Transverse colon (tissue), 4 donors: ENCODE data around the gene NMRAL1. TPM values are rescaled to one million over a fixed set of nuclear protein-coding genes. Genes with fewer than 3 reads are reported as not detected.

Experiments used
- DNase-seq: peaks from one replicate; pipeline ENCODE4 v3.0.0-alpha.2; 2019
- H3K27ac ChIP-seq, 4 donors: fragments of 200-600 bp; sonication (generic); 2 replicates each; pipeline ENCODE4 v1.5.1; 2016 to 2018; ENCODE audit warnings: inconsistent platforms in 4 of 4
- H3K27me3 ChIP-seq: fragments of 200-600 bp; sonication (generic); 2 replicates; pipeline ENCODE4 v1.5.1; 2017; ENCODE audit warnings: inconsistent platforms
- H3K36me3 ChIP-seq, 4 donors: fragments of 200-600 bp; sonication (generic); 2 replicates each; pipeline ENCODE4 v1.5.1; 2017 to 2019; ENCODE audit warnings: inconsistent platforms in 4 of 4
- H3K4me1 ChIP-seq, 4 donors: fragments of 200-600 bp; sonication (generic); 2 replicates each; pipeline ENCODE4 v1.5.1; 2017 to 2020; ENCODE audit warnings: inconsistent platforms in 4 of 4
- H3K4me3 ChIP-seq, 4 donors: fragments of 200-600 bp; sonication (generic); 1 replicate in 1 of 4; 2 replicates in 3 of 4; pipeline versions ENCODE4 v1.5.1 to v1.6.1; 2017 to 2019; ENCODE audit warnings: inconsistent platforms in 4 of 4
- H3K9me3 ChIP-seq, 2 donors: fragments of 200-600 bp; sonication (generic); 2 replicates each; pipeline ENCODE4 v1.5.1; 2017 to 2019; ENCODE audit warnings: inconsistent platforms in 2 of 2
- CTCF ChIP-seq, 5 experiments: fragments of 200-600 bp in 3 of 5; fragments of 450-650 bp in 2 of 5; sonication (generic) in 3 of 5; IDR thresholded peaks; 1 replicate in 2 of 5; 2 replicates in 3 of 5; pipeline ENCODE4 v1.5.1; 2016 to 2017; ENCODE audit warnings: antibody characterized with exemption in 5 of 5, inconsistent platforms in 3 of 5, mild to moderate bottlenecking in 2 of 5, moderate library complexity in 1 of 5
- EP300 ChIP-seq: sonication (generic); formaldehyde crosslinking; IDR thresholded peaks from one replicate; pipeline ENCODE4 v1.6.1; 2017; ENCODE audit warnings: antibody characterized with exemption, low read depth
- POLR2A ChIP-seq: fragments of 450-650 bp; IDR thresholded peaks from one replicate; pipeline ENCODE4 v1.6.1; 2016; ENCODE audit warnings: antibody characterized with exemption, mild to moderate bottlenecking, moderate library complexity
- POLR2AphosphoS5 ChIP-seq, 3 donors: sonication (generic); formaldehyde crosslinking; IDR thresholded peaks; one replicate each; pipeline ENCODE4 v1.6.1; 2016; ENCODE audit warnings: antibody characterized with exemption in 3 of 3
- WGBS, 2 donors: methylation state at CpG; one replicate each; pipeline ENCODE4 v1.1.5; 2018; ENCODE audit warnings: low coverage in 1 of 2; 5-methylcytosine and 5-hydroxymethylcytosine counted together
- in situ Hi-C, 4 donors: fragments of 200-750 bp; cut with MboI; loops; one replicate each; pipeline versions ENCODE4 v1.15.0 to v1.15.1; 2017; ENCODE audit warnings: low sequenced_read_pairs in 3 of 4, low pct_ligation_motif_present in 1 of 4, low pct_unique_long_range_greater_than_20kb in 1 of 4
- intact Hi-C: fragments of 100-400 bp; cut with DNase I; formaldehyde crosslinking; loops from one replicate; pipeline ENCODE4 v1.15.1; 2023; ENCODE audit warnings: low total_unique reads
- total RNA-seq, 4 donors: library from RNA; depleted of rRNA; stranded (reverse); fragments of >200 nt; gene quantifications; one replicate each; pipeline ENCODE4 v1.1.0, GENCODE V29; 2016

The NMRAL1 gene
- total RNA-seq, 4 donors from 2014 or later: 46.0 to 75.9 (median 66.6) TPM

GRCh38 chr16:4416200-4417032, 58.0 kb downstream of the NMRAL1 start, which contains the start of gene CORO7:
TSS of gene CORO7 (minus strand) at chr16:4416596. CDS start at chr16:4416518, 78 bp downstream.
- H3K27me3 ChIP-seq: no peaks in the 10 kb centered on the region
- peak within 1 kb of the TSS; percentile 92 to 99 (median 96) for H3K27ac ChIP-seq
- no peaks in the 10 kb centered on the region for H3K36me3 ChIP-seq
- intact Hi-C loops: no loop called here
- H3K9me3 ChIP-seq: no peaks in the 10 kb centered on the region
- H3K4me3 ChIP-seq: peak within 1 kb of the TSS; percentile 79 to 98 (median 93)
- in situ Hi-C loops: loop anchor here in 1 of 4 donors (10.0 kb wide), 1 partner anchor 62 kb away; the partner anchor contains the start of gene PAM16
- peak; percentile 81 to 91 (median 90) for TF ChIP-seq POLR2AphosphoS5 (IDR thresholded peaks at IDR 0.05)
- peak; percentile 82 for TF ChIP-seq POLR2A
- TF ChIP-seq EP300: no peak
- peak in 1 of 5 experiments; percentile 45 for TF ChIP-seq CTCF (IDR thresholded peaks at IDR 0.05)
- H3K4me1 ChIP-seq: peaks cover 17 to 49% (median 29%) of the 10 kb centered on the region in 4 donors
- WGBS, 2 donors: 0% methylated on average over 48 of the region's 92 CpGs; no CpG with 5 or more reads in 1 of the 2 donors
- peak; percentile 98 for DNase-seq

GRCh38 chr16:4415538-4416199, 58.8 kb downstream of the NMRAL1 start:
- Histone ChIP-seq H3K36me3 (no peaks in the 10 kb centered on the region), H3K27ac (peak overlapping the region; percentile 92 to 99 (median 96)), H3K9me3 (no peaks in the 10 kb centered on the region), H3K4me3 (peak overlapping the region; percentile 79 to 98 (median 93)), H3K27me3 (no peaks in the 10 kb centered on the region), H3K4me1 (peaks cover 20 to 54% (median 31%) of the 10 kb centered on the region in 4 donors)
- in situ Hi-C loops: loop anchor here in 1 of 4 donors (10.0 kb wide), 1 partner anchor 61 kb away; the partner anchor contains the start of gene PAM16
- 0 to 1% methylated on average over 3 to 27 of the region's 44 CpGs for WGBS, 2 donors
- TF ChIP-seq POLR2AphosphoS5 (IDR thresholded peaks at IDR 0.05) (peak in 2 of 3 donors; percentile 47 to 49), POLR2A (peak; percentile 64), CTCF (IDR thresholded peaks at IDR 0.05) (peak in 1 of 5 experiments; percentile 43), EP300 (no peak)
- intact Hi-C loops: no loop called here
- peak; percentile 72 for DNase-seq

- in situ Hi-C loops (loop anchor here in 1 of 4 donors (10.0 kb wide), 1 partner anchor 60 kb away; the partner anchor contains the start of gene PAM16), intact Hi-C loops (no loop called here)
- no peaks in the 10 kb centered on the region for H3K36me3 ChIP-seq
- WGBS, 2 donors: 50 to 66% methylated on average over 2 to 7 of the region's 7 CpGs
- no peaks in the 10 kb centered on the region for H3K27me3 ChIP-seq
- peak overlapping the region; percentile 92 to 99 (median 96) for H3K27ac ChIP-seq
- no peaks in the 10 kb centered on the region for H3K9me3 ChIP-seq
- H3K4me1 ChIP-seq: peaks cover 20 to 46% (median 28%) of the 10 kb centered on the region in 4 donors
- TF ChIP-seq CTCF (IDR thresholded peaks at IDR 0.05) (no peak), POLR2A (no peak), POLR2AphosphoS5 (IDR thresholded peaks at IDR 0.05) (no peak), EP300 (no peak)
- peak; percentile 61 for DNase-seq
- peak overlapping the region in 1 of 4 donors; percentile 90 for H3K4me3 ChIP-seq
Observed at GRCh38 chr16:4414187-4414917, 60.1 kb downstream of the NMRAL1 start.
